Measurements from ENCODE around the gene PHAX. TPM values are rescaled to one million over a fixed set of nuclear protein-coding genes. Genes with fewer than 3 reads are reported as not detected.

Gene PHAX
- total and polyA plus RNA-seq, 10 of the 15 experiments (the other 5 are each of a cell fraction or from before 2014, with no cell fraction given), result 28.2 to 88.7 (median 60.3) TPM

DNA sequence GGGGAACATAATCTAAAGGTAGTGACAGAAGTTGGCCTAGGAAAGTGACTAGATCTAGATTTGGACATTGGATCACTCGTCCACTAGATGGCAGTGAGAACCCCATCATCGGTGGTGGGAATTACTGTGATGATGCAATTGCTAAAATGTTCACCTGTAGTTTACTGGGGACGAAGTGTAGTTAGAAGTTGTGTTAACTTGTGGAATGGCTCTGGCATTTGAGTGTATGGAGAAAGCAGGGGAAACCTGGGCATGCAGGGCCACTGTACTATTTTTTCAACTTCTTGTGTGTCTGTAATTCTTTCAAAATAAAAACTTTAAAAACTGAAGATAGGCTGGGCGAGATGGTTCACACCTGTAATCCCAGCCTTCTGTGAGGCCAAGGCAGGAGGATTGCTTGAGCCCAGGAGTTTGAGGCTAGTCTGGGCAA lies 75.5 kb downstream of the PHAX start (continued):
- TF ChIP-seq, protein P1, sequence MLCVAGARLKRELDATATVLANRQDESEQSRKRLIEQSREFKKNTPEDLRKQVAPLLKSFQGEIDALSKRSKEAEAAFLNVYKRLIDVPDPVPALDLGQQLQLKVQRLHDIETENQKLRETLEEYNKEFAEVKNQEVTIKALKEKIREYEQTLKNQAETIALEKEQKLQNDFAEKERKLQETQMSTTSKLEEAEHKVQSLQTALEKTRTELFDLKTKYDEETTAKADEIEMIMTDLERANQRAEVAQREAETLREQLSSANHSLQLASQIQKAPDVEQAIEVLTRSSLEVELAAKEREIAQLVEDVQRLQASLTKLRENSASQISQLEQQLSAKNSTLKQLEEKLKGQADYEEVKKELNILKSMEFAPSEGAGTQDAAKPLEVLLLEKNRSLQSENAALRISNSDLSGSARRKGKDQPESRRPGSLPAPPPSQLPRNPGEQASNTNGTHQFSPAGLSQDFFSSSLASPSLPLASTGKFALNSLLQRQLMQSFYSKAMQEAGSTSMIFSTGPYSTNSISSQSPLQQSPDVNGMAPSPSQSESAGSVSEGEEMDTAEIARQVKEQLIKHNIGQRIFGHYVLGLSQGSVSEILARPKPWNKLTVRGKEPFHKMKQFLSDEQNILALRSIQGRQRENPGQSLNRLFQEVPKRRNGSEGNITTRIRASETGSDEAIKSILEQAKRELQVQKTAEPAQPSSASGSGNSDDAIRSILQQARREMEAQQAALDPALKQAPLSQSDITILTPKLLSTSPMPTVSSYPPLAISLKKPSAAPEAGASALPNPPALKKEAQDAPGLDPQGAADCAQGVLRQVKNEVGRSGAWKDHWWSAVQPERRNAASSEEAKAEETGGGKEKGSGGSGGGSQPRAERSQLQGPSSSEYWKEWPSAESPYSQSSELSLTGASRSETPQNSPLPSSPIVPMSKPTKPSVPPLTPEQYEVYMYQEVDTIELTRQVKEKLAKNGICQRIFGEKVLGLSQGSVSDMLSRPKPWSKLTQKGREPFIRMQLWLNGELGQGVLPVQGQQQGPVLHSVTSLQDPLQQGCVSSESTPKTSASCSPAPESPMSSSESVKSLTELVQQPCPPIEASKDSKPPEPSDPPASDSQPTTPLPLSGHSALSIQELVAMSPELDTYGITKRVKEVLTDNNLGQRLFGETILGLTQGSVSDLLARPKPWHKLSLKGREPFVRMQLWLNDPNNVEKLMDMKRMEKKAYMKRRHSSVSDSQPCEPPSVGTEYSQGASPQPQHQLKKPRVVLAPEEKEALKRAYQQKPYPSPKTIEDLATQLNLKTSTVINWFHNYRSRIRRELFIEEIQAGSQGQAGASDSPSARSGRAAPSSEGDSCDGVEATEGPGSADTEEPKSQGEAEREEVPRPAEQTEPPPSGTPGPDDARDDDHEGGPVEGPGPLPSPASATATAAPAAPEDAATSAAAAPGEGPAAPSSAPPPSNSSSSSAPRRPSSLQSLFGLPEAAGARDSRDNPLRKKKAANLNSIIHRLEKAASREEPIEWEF (IDR thresholded peaks at IDR 0.05; ENCODE audit: insufficient replicate concordance, low read depth, low read length), result no peak
- TF ChIP-seq, protein P2, sequence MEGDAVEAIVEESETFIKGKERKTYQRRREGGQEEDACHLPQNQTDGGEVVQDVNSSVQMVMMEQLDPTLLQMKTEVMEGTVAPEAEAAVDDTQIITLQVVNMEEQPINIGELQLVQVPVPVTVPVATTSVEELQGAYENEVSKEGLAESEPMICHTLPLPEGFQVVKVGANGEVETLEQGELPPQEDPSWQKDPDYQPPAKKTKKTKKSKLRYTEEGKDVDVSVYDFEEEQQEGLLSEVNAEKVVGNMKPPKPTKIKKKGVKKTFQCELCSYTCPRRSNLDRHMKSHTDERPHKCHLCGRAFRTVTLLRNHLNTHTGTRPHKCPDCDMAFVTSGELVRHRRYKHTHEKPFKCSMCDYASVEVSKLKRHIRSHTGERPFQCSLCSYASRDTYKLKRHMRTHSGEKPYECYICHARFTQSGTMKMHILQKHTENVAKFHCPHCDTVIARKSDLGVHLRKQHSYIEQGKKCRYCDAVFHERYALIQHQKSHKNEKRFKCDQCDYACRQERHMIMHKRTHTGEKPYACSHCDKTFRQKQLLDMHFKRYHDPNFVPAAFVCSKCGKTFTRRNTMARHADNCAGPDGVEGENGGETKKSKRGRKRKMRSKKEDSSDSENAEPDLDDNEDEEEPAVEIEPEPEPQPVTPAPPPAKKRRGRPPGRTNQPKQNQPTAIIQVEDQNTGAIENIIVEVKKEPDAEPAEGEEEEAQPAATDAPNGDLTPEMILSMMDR (IDR thresholded peaks at IDR 0.05 in 2 of 3, conservative IDR thresholded peaks at IDR 0.05 in 1 of 3; ENCODE audit: control insufficient read depth in 2 of 3, extremely low read depth in 1 of 3, insufficient read depth in 1 of 3, low read depth in 3 of 3, low read length in 3 of 3), result peak; percentile 75 to 94 (median 82)
- TF ChIP-seq, protein P3, sequence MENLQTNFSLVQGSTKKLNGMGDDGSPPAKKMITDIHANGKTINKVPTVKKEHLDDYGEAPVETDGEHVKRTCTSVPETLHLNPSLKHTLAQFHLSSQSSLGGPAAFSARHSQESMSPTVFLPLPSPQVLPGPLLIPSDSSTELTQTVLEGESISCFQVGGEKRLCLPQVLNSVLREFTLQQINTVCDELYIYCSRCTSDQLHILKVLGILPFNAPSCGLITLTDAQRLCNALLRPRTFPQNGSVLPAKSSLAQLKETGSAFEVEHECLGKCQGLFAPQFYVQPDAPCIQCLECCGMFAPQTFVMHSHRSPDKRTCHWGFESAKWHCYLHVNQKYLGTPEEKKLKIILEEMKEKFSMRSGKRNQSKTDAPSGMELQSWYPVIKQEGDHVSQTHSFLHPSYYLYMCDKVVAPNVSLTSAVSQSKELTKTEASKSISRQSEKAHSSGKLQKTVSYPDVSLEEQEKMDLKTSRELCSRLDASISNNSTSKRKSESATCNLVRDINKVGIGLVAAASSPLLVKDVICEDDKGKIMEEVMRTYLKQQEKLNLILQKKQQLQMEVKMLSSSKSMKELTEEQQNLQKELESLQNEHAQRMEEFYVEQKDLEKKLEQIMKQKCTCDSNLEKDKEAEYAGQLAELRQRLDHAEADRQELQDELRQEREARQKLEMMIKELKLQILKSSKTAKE (IDR thresholded peaks at IDR 0.05; ENCODE audit: low read depth, poor library complexity, severe bottlenecking), result peak; percentile 44
- TF ChIP-seq ESRRA (IDR thresholded peaks at IDR 0.05; ENCODE audit: low read length), result no peak

Small RNA genes within 50 kb of the gene (small RNA-seq; reads per million reads assigned to genes)
- gene BOLA3P3 (not detected), gene RNU6-290P (not detected)

Other genes starting within 250 kb of the PHAX start
- gene GRAMD2B, start 177.5 kb upstream of the PHAX start, total RNA-seq (2014; rRNA removed), result 7.9 and 9.1 TPM in 2 replicates
- gene GRAMD2B, start 177.5 kb upstream of the PHAX start, total RNA-seq (2014; rRNA removed; fragmentation: Illumina TruSeq; extraction: Trizol), result 7.0 and 7.5 TPM in 2 replicates
- gene GRAMD2B, start 177.5 kb upstream of the PHAX start, total RNA-seq (2021), result 8.1 and 8.2 TPM in 2 replicates
- 21.5 and 26.9 TPM in 2 replicates for gene GRAMD2B, start 177.5 kb upstream of the PHAX start, polyA plus RNA-seq (2011; rRNA removed)
- gene GRAMD2B, start 177.5 kb upstream of the PHAX start, polyA plus RNA-seq (2014; fragmentation: Illumina TruSeq; extraction: Trizol), result 8.8 and 10.1 TPM in 2 replicates
- gene GRAMD2B, start 177.5 kb upstream of the PHAX start, polyA plus RNA-seq (2014; fragmentation: Nextera tagmentation; extraction: Ambion mirVana), result 1 to 10 TPM; 1.9 to 2.7 TPM
- 5.3 and 5.9 TPM in 2 replicates for gene GRAMD2B, start 177.5 kb upstream of the PHAX start, polyA plus RNA-seq (2014; rRNA removed)
- gene GRAMD2B, start 177.5 kb upstream of the PHAX start, polyA plus RNA-seq (2016; fragmentation: Nextera tagmentation; extraction: Ambion mirVana), result 1 to 10 TPM; 8.6 to 9.0 TPM
- 0.82 TPM in 1 of 2 replicates, not detected in the other for gene ALDH7A1, start 5.7 kb upstream of the PHAX start, total RNA-seq (2014; rRNA removed)
- 0.32 and 0.45 TPM in 2 replicates for gene ALDH7A1, start 5.7 kb upstream of the PHAX start, total RNA-seq (2014; rRNA removed; fragmentation: Illumina TruSeq; extraction: Trizol)
- gene ALDH7A1, start 5.7 kb upstream of the PHAX start, total RNA-seq (2021), result 0.41 and 1.1 TPM in 2 replicates
- 0.18 and 0.33 TPM in 2 replicates for gene ALDH7A1, start 5.7 kb upstream of the PHAX start, polyA plus RNA-seq (2011; rRNA removed)
- 0.44 and 0.48 TPM in 2 replicates for gene ALDH7A1, start 5.7 kb upstream of the PHAX start, polyA plus RNA-seq (2014; fragmentation: Illumina TruSeq; extraction: Trizol)
- under 1 TPM; 0.24 TPM for gene ALDH7A1, start 5.7 kb upstream of the PHAX start, polyA plus RNA-seq (2014; fragmentation: Nextera tagmentation; extraction: Ambion mirVana)
- 0.28 and 0.80 TPM in 2 replicates for gene ALDH7A1, start 5.7 kb upstream of the PHAX start, polyA plus RNA-seq (2014; rRNA removed)
- gene ALDH7A1, start 5.7 kb upstream of the PHAX start, polyA plus RNA-seq (2016; fragmentation: Nextera tagmentation; extraction: Ambion mirVana), result 1 to 10 TPM in 1 of 2 experiments, under 1 TPM in 1; 0.75 to 1.0 TPM
- 116 and 123 TPM in 2 replicates for gene LMNB1, start 176.2 kb downstream of the PHAX start, total RNA-seq (2014; rRNA removed)
- gene LMNB1, start 176.2 kb downstream of the PHAX start, total RNA-seq (2014; rRNA removed; fragmentation: Illumina TruSeq; extraction: Trizol), result 150 and 152 TPM in 2 replicates
- gene LMNB1, start 176.2 kb downstream of the PHAX start, total RNA-seq (2021), result 179 and 185 TPM in 2 replicates
- gene LMNB1, start 176.2 kb downstream of the PHAX start, polyA plus RNA-seq (2011; rRNA removed), result 69.2 and 99.2 TPM in 2 replicates
- gene LMNB1, start 176.2 kb downstream of the PHAX start, polyA plus RNA-seq (2014; fragmentation: Illumina TruSeq; extraction: Trizol), result 176 and 215 TPM in 2 replicates
- gene LMNB1, start 176.2 kb downstream of the PHAX start, polyA plus RNA-seq (2014; fragmentation: Nextera tagmentation; extraction: Ambion mirVana), result 1 to 10 TPM; 7.0 to 7.1 TPM
- gene LMNB1, start 176.2 kb downstream of the PHAX start, polyA plus RNA-seq (2014; rRNA removed), result 104 and 110 TPM in 2 replicates
- gene LMNB1, start 176.2 kb downstream of the PHAX start, polyA plus RNA-seq (2016; fragmentation: Nextera tagmentation; extraction: Ambion mirVana), result 10 to 100 TPM; 29.5 to 31.3 TPM

All from GM12878 (cell line).